NT2/D1 (cell line): Measurements from ENCODE around the gene NUP155.

Experiments
- SUZ12 ChIP-seq: IDR thresholded peaks from 2 replicates; pipeline ENCODE4 v1.6.1; 2011; ENCODE audit not compliant: insufficient read length, insufficient read depth; ENCODE audit errors: extremely low read depth
- YY1 ChIP-seq: IDR thresholded peaks from 2 replicates; pipeline ENCODE4 v1.6.1; 2011; ENCODE audit not compliant: insufficient read length, insufficient read depth
- ZNF274 ChIP-seq: IDR thresholded peaks from 2 replicates; pipeline ENCODE4 v1.6.1; 2011; ENCODE audit warnings: mild to moderate bottlenecking, low read depth, low read length

- no peak for TF ChIP-seq YY1
- no peak for TF ChIP-seq ZNF274
- no peak for TF ChIP-seq SUZ12
These were observed 62.1 kb downstream of the NUP155 start for GRCh38 chr5:37308793-37309192.
